NCI-H1417 treated with DMSO at 0.1 percent for 48 hours (cell line): ENCODE results near the gene CEP104.
A peak's percentile ranks its signal among the peaks of the same experiment; 100 is the strongest.

Experiments
- DNase-seq: peaks from one replicate; lab custom pipeline; 2025; lab: John Stamatoyannopoulos, UW

The CEP104 gene

GRCh38 chr1:3856923-3857790, at the start of gene CEP104, which contains the start of gene DFFB:
TSS of gene CEP104 (minus strand) at chr1:3857211. CDS start at chr1:3852407, 4,804 bp downstream.
TSS of gene DFFB (plus strand) at chr1:3857476. CDS start at chr1:3857604, 128 bp downstream.
- peak; percentile 97 for DNase-seq

GRCh38 chr1:3906672-3907020, 49.6 kb upstream of the CEP104 start:
- DNase-seq, result no peak

- DNase-seq, result no peak
Measured at GRCh38 chr1:3905953-3906671, 49.1 kb upstream of the CEP104 start.

- no peak for DNase-seq
Measured at GRCh38 chr1:3905266-3905952, 48.4 kb upstream of the CEP104 start.

GRCh38 chr1:3904843-3905185, 47.8 kb upstream of the CEP104 start:
- DNase-seq, result no peak

- no peak for DNase-seq
Measured at GRCh38 chr1:3904006-3904842, 47.2 kb upstream of the CEP104 start.

- DNase-seq, result no peak
Measured at GRCh38 chr1:3903141-3904005, 46.4 kb upstream of the CEP104 start.

- no peak for DNase-seq
Measured at GRCh38 chr1:3902571-3903091, 45.6 kb upstream of the CEP104 start.

GRCh38 chr1:3902111-3902511, 45.1 kb upstream of the CEP104 start:
- DNase-seq, result no peak

- peak; percentile 55 for DNase-seq
Measured at GRCh38 chr1:3900969-3901529, 44.0 kb upstream of the CEP104 start.

- peak; percentile 87 for DNase-seq
Measured at GRCh38 chr1:3900150-3900968, 43.3 kb upstream of the CEP104 start, which contains the start of gene C1orf174. TSS of gene C1orf174 (minus strand) at chr1:3900272. CDS start at chr1:3900186, 86 bp downstream.

- DNase-seq, result no peak
Measured at GRCh38 chr1:3899754-3900149, 42.7 kb upstream of the CEP104 start.

GRCh38 chr1:3898994-3899753, 42.2 kb upstream of the CEP104 start:
- no peak for DNase-seq

GRCh38 chr1:3898475-3898735, 41.4 kb upstream of the CEP104 start:
- no peak for DNase-seq

- DNase-seq, result no peak
Measured at GRCh38 chr1:3896396-3897000, 39.5 kb upstream of the CEP104 start.

GRCh38 chr1:3895951-3896325, 38.9 kb upstream of the CEP104 start:
- no peak for DNase-seq

GRCh38 chr1:3895279-3895950, 38.4 kb upstream of the CEP104 start:
- DNase-seq, result no peak
